Esophagus (tissue), 2 donors: ENCODE measurements around the gene GBP4. TPM values are rescaled to one million over a fixed set of nuclear protein-coding genes. Genes with fewer than 3 reads are reported as not detected.
A peak's percentile ranks its signal among the peaks of the same experiment; 100 is the strongest.

Experiments used
- H3K27ac ChIP-seq, 2 donors: one replicate each; pipeline ENCODE4 v1.5.1; 2013; ENCODE audit warnings: low read depth in 2 of 2, mild to moderate bottlenecking in 2 of 2, inconsistent platforms in 1 of 2, low read length in 1 of 2, moderate library complexity in 1 of 2
- H3K27me3 ChIP-seq, 2 donors: one replicate each; pipeline ENCODE4 v1.6.1; 2013; ENCODE audit warnings: low read length in 2 of 2, control low read depth in 1 of 2, mild to moderate bottlenecking in 1 of 2; ENCODE audit not compliant: insufficient read depth in 2 of 2, control insufficient read depth in 1 of 2
- H3K36me3 ChIP-seq, 2 donors: one replicate each; pipeline ENCODE4 v1.6.1; 2013; ENCODE audit warnings: low read length in 1 of 2; ENCODE audit not compliant: control insufficient read depth in 2 of 2, insufficient read depth in 2 of 2
- H3K4me1 ChIP-seq, 2 donors: one replicate each; pipeline ENCODE4 v1.6.1; 2013; ENCODE audit warnings: low read length in 1 of 2; ENCODE audit not compliant: control insufficient read depth in 2 of 2, insufficient read depth in 2 of 2
- H3K4me3 ChIP-seq, 2 donors: one replicate each; pipeline ENCODE4 v1.5.1; 2013; ENCODE audit warnings: low read length in 2 of 2, mild to moderate bottlenecking in 2 of 2, low read depth in 1 of 2, moderate library complexity in 1 of 2
- H3K9me3 ChIP-seq, 2 donors: one replicate each; pipeline ENCODE4 v1.6.1; 2013; ENCODE audit warnings: mild to moderate bottlenecking in 2 of 2, low read depth in 1 of 2, low read length in 1 of 2, moderate library complexity in 1 of 2; ENCODE audit not compliant: control insufficient read depth in 2 of 2, insufficient read depth in 1 of 2
- WGBS, 2 donors: extraction: QIAGEN DNeasy Blood & Tissue Kit; methylation state at CpG; one replicate each; pipeline ENCODE4 v1.1.7; 2013; 5-methylcytosine and 5-hydroxymethylcytosine counted together
- polyA plus RNA-seq, 2 donors: library from polyadenylated mRNA; stranded (reverse); fragments of 200-250 nt; gene quantifications; one replicate each; pipeline ENCODE4 v1.2.3, GENCODE V29; 2013
- donor health status: healthy with polysubstance abuse.
- donor health status: Bipolar disorder and iron deficiency.

Gene GBP4
- polyA plus RNA-seq, 2 donors, result 3.5 to 3.9 TPM

- Histone ChIP-seq H3K27me3 (no peaks in the 10 kb centered on the region), H3K4me1 (no peaks in the 10 kb centered on the region), H3K27ac (no peak overlapping the region), H3K36me3 (no peaks in the 10 kb centered on the region), H3K4me3 (no peak overlapping the region), H3K9me3 (peaks cover 0 to 2% of the 10 kb centered on the region in 2 donors)
- WGBS, 2 donors, result 73 to 79% methylated on average over 4 of the region's 4 CpGs
Observed at GRCh38 chr1:89201106-89201794, 2.5 kb upstream of the GBP4 start.

DNA sequence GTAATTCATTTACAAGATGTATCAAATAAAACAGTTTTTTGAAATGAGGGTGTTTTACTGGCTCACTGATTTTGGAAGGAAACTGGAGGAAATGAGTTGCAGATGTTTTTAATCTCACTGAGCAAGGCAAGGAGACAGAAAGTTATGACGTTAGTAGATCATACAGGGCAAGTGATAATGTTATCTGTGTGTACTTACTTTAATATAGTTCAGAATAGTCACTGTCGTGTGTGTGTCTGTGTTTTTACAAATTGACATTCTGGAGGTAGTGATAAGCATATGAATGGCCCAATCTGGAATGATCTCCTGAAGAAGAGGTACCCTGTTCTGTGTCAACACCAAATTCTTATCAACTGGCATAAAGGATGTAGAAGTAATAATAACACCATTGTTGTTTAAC is 1.9 kb upstream of the GBP4 start:
- no peak overlapping the region for H3K4me3 ChIP-seq
- H3K9me3 ChIP-seq, result peaks cover 0 to 2% of the 10 kb centered on the region in 2 donors
- no peaks in the 10 kb centered on the region for H3K4me1 ChIP-seq
- no peak overlapping the region for H3K27ac ChIP-seq
- WGBS, 2 donors, result 17 to 51% methylated on average over 2 of the region's 2 CpGs
- no peaks in the 10 kb centered on the region for H3K27me3 ChIP-seq
- no peaks in the 10 kb centered on the region for H3K36me3 ChIP-seq

DNA sequence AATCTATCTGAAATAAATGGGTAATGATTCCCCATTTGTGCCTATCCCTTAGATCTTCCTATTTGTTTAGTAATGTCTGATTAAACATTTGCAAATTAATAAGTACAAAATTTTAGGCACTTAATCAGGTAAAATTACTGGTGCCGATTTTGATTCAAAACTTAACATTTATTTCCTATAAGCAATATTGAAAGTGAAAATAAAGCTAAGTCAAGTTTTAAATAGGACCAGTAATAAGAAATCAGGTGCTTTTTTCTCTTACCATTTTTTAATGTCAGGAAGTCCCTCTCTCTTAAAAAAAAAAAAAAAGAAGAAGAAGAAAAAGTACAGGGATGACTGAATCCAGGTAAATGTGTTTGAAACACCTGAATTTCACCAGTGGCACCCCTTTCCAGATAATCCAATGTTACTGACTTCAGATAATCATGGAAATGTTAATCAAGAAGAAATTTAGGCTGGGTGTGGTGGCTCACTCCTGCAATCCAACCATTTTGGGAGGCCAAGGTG is 836 bp upstream of the GBP4 start:
- Histone ChIP-seq H3K27ac (no peak overlapping the region), H3K9me3 (no peaks in the 10 kb centered on the region), H3K4me1 (no peaks in the 10 kb centered on the region), H3K27me3 (no peaks in the 10 kb centered on the region), H3K4me3 (peak overlapping the region in 1 of 2 donors; percentile 65), H3K36me3 (no peaks in the 10 kb centered on the region)
- 45 to 53% methylated on average over 1 of the region's 1 CpG for WGBS, 2 donors

DNA sequence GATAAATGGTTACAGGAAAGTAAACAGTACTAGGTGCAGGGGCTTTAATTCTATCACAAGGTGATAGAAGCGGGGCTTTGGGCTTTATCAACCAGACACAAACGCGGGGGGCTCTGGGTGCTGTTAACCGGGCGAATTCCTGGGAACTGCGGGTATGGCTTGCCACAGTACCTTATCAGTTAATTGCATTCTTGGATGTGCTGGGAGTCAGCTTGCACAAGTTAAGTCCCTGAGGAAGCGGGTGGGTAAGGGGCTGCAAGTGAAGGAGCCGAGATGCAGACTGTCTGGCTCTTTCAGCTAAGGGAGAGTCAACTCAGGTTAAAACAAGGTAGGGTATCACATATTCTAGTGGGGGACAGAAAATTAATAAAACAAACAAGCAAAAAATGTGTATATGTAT is 661 bp downstream of the GBP4 start:
- no peaks in the 10 kb centered on the region for H3K36me3 ChIP-seq
- H3K9me3 ChIP-seq, result no peaks in the 10 kb centered on the region
- no peaks in the 10 kb centered on the region for H3K27me3 ChIP-seq
- H3K4me1 ChIP-seq, result no peaks in the 10 kb centered on the region
- peak overlapping the region; percentile 62 to 65 for H3K4me3 ChIP-seq
- peak overlapping the region; percentile 71 to 72 for H3K27ac ChIP-seq
- 15 to 25% methylated on average over 8 of the region's 8 CpGs for WGBS, 2 donors

GRCh38 chr1:89195476-89195875 is 3.3 kb downstream of the GBP4 start:
- Histone ChIP-seq H3K27me3 (no peaks in the 10 kb centered on the region), H3K9me3 (no peaks in the 10 kb centered on the region), H3K27ac (no peak overlapping the region), H3K4me1 (no peaks in the 10 kb centered on the region), H3K36me3 (no peaks in the 10 kb centered on the region), H3K4me3 (no peak overlapping the region)
- WGBS, 2 donors, result 78 to 89% methylated on average over 3 of the region's 3 CpGs

GRCh38 chr1:89191314-89191713 is 7.4 kb downstream of the GBP4 start:
- 89 to 90% methylated on average over 5 of the region's 5 CpGs for WGBS, 2 donors
- no peak overlapping the region for H3K27ac ChIP-seq

DNA sequence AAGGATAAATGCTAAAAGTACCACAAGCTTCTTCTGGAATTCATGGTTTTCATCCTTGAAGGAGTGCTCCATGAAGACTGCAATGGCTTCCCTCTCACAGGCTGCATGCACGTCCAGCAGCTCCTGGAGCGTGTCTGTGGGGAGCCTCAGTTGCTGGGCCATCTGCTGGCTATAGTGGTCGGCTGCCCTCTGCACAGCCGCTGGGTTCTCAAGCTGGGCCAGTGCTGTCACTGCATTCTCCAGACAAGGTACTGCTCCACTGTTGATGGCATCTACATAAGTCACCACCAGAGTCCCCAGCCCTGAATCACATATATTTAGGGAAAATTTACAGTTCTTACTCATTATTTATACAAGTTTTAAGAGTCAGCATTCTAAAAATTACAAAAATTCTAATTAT is 8.7 kb downstream of the GBP4 start:
- no peak overlapping the region for H3K27ac ChIP-seq
- peaks cover 0 to 7% of the 10 kb centered on the region in 2 donors for H3K36me3 ChIP-seq
- no peaks in the 10 kb centered on the region for H3K9me3 ChIP-seq
- H3K4me1 ChIP-seq, result no peaks in the 10 kb centered on the region
- WGBS, 2 donors, result 88 to 94% methylated on average over 4 of the region's 4 CpGs
- no peak overlapping the region for H3K4me3 ChIP-seq
- no peaks in the 10 kb centered on the region for H3K27me3 ChIP-seq

More at GRCh38 chr1:89191314-89191713, 7.4 kb downstream of the GBP4 start:
- H3K36me3 ChIP-seq, result peaks cover 0 to 3% of the 10 kb centered on the region in 2 donors
- no peaks in the 10 kb centered on the region for H3K4me1 ChIP-seq
- H3K27me3 ChIP-seq, result no peaks in the 10 kb centered on the region
- no peaks in the 10 kb centered on the region for H3K9me3 ChIP-seq
- no peak overlapping the region for H3K4me3 ChIP-seq

DNA sequence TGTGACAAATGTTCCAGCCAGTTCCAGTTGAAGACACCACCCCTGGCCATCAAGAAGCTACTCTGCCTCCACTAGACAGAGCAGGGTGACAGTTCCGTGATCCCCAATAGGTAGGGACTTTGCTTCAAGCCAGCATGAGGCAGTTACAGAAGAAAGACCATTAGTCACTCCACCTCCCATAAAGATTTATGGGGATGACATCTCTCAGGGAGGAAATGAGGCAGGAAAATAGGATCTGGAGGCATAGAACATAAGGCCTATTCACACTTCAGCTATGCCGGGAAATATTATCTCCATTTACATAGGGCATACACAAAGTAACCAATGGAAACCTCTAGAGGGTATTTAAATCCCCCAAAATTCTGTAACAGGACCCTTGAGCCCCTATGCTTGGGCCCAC is 19.4 kb downstream of the GBP4 start:
- Histone ChIP-seq H3K4me3 (no peak overlapping the region), H3K9me3 (no peaks in the 10 kb centered on the region), H3K27ac (no peak overlapping the region), H3K27me3 (no peaks in the 10 kb centered on the region), H3K4me1 (no peaks in the 10 kb centered on the region), H3K36me3 (no peaks in the 10 kb centered on the region)
- 82 to 93% methylated on average over 2 of the region's 2 CpGs for WGBS, 2 donors

DNA sequence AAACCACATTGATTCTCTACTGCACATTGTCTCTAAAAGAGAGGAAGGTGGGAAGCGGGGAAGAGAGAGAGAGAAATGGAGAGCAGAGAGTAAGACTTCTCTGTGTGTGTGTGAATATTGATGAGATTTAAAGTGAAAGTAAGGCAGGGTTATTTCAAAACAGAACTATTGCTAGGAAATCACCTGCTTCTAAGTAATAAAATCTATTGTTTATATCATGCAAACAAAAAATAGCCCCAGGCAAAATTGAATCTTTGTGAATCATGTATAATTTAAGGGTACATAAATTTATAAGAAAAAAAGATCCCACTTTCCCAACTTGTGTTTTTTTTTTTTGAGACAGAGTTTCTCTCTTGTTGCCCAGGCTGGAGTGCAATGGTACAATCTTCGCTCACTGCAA is 21.8 kb downstream of the GBP4 start:
- 98% methylated on average over 2 of the region's 2 CpGs for WGBS, 2 donors
- Histone ChIP-seq H3K27ac (no peak overlapping the region), H3K36me3 (no peaks in the 10 kb centered on the region), H3K9me3 (no peaks in the 10 kb centered on the region), H3K4me3 (no peak overlapping the region), H3K4me1 (no peaks in the 10 kb centered on the region), H3K27me3 (no peaks in the 10 kb centered on the region)

- Histone ChIP-seq H3K9me3 (no peaks in the 10 kb centered on the region), H3K4me1 (no peaks in the 10 kb centered on the region), H3K36me3 (no peaks in the 10 kb centered on the region), H3K4me3 (no peak within 1 kb of the TSS), H3K27me3 (no peaks in the 10 kb centered on the region), H3K27ac (no peak within 1 kb of the TSS)
Observed at GRCh38 chr1:89175601-89176256, 23.0 kb downstream of the GBP4 start, which contains the start of gene GBP7. Gene GBP7 (minus strand): TSS chr1:89176003. CDS start chr1:89171935, 4,068 bp downstream.
